HEK293T (cell line): ENCODE measurements around the gene ACSM3.
"Not testable (repeated sequence)": the region's sequence is repeated elsewhere in the genome, so short reads cannot be mapped to it uniquely, and the experiment has no call there.

ENCODE experiments used
- CTCF ChIA-PET: fragments of 350-600 bp; formaldehyde crosslinking; extraction: SDS; loops from one replicate; lab custom pipeline; 2021; ENCODE audit warnings: antibody characterized with exemption, inconsistent platforms; lab: Yijun Ruan, JAX
- POLR2A ChIA-PET: fragments of 350-600 bp; formaldehyde crosslinking; extraction: SDS; loops from one replicate; lab custom pipeline; 2020; ENCODE audit warnings: antibody characterized with exemption, inconsistent platforms; lab: Yijun Ruan, JAX
- DNase-seq: peaks from one replicate; pipeline ENCODE4 v3.0.0; 2012; ENCODE audit warnings: mixed read lengths; ENCODE audit errors: extremely low spot score
- ARNT ChIP-seq: fragments of 450-650 bp; IDR thresholded peaks from 2 replicates; pipeline ENCODE4 v1.6.1; 2017; ENCODE audit warnings: mild to moderate bottlenecking
- BHLHE40 ChIP-seq: fragments of 450-650 bp; IDR thresholded peaks from 2 replicates; pipeline ENCODE4 v1.6.1; 2016; ENCODE audit warnings: mild to moderate bottlenecking, moderate library complexity, borderline replicate concordance
- CTBP1 ChIP-seq: fragments of 450-650 bp; IDR thresholded peaks from 2 replicates; pipeline ENCODE4 v1.6.1; 2016; ENCODE audit warnings: borderline replicate concordance
- ELF4 ChIP-seq: fragments of 450-650 bp; IDR thresholded peaks from 2 replicates; pipeline ENCODE4 v1.6.1; 2017; ENCODE audit warnings: antibody characterized with exemption
- FOXA1 ChIP-seq: fragments of 450-650 bp; IDR thresholded peaks from 2 replicates; pipeline ENCODE4 v1.6.1; 2016; ENCODE audit warnings: mild to moderate bottlenecking
- FOXK2 ChIP-seq: fragments of 450-650 bp; IDR thresholded peaks from 2 replicates; pipeline ENCODE4 v1.6.1; 2016; ENCODE audit warnings: mild to moderate bottlenecking
- FOXM1 ChIP-seq: fragments of 450-650 bp; IDR thresholded peaks from 2 replicates; pipeline ENCODE4 v1.6.1; 2017; ENCODE audit warnings: mild to moderate bottlenecking, borderline replicate concordance
- HDGF ChIP-seq: fragments of 450-650 bp; IDR thresholded peaks from 2 replicates; pipeline ENCODE4 v1.6.1; 2017; ENCODE audit warnings: antibody characterized with exemption, borderline replicate concordance
- L3MBTL2 ChIP-seq: fragments of 450-650 bp; conservative IDR thresholded peaks from 2 replicates; pipeline ENCODE4 v1.6.1; 2016; ENCODE audit warnings: mild to moderate bottlenecking
- LEF1 ChIP-seq: fragments of 450-650 bp; IDR thresholded peaks from 2 replicates; pipeline ENCODE4 v1.6.1; 2017; ENCODE audit warnings: mild to moderate bottlenecking, borderline replicate concordance
- NFRKB ChIP-seq: fragments of 450-650 bp; IDR thresholded peaks from 2 replicates; pipeline ENCODE4 v1.6.1; 2016; ENCODE audit warnings: mild to moderate bottlenecking, moderate library complexity
- PKNOX1 ChIP-seq: fragments of 450-650 bp; IDR thresholded peaks from 2 replicates; pipeline ENCODE4 v1.6.1; 2016
- SP1 ChIP-seq: fragments of 450-650 bp; IDR thresholded peaks from 2 replicates; pipeline ENCODE4 v1.6.1; 2017
- SUZ12 ChIP-seq: fragments of 450-650 bp; IDR thresholded peaks from 2 replicates; pipeline ENCODE4 v1.6.1; 2016; ENCODE audit warnings: mild to moderate bottlenecking
- TARDBP ChIP-seq: fragments of 450-650 bp; IDR thresholded peaks from 2 replicates; pipeline ENCODE4 v1.6.1; 2016
- ZNF384 ChIP-seq: fragments of 450-650 bp; IDR thresholded peaks from 2 replicates; pipeline ENCODE4 v1.6.1; 2016

ACSM3 gene

GRCh38 chr16:20762404-20763123 is 1.2 kb upstream of the ACSM3 start:
- ChIA-PET CTCF (interaction anchor here (0.8 kb wide), 1 partner anchor 22 kb away, joined by 4 read pairs; no protein-coding TSS in a partner anchor), POLR2A (no interaction called here)
- DNase-seq = no peak
- TF ChIP-seq FOXA1 = no peak
- no peak for TF ChIP-seq ARNT
- TF ChIP-seq LEF1 = no peak
- TF ChIP-seq SUZ12 = no peak

GRCh38 chr16:20764448-20764847 is 634 bp downstream of the ACSM3 start:
- DNase-seq, POLR2A ChIA-PET: not testable (repeated sequence)
- CTCF ChIA-PET = interaction anchor here (1.2 kb wide), 1 partner anchor 11 kb away, joined by 3 read pairs; no protein-coding TSS in a partner anchor

- CTCF ChIA-PET = no interaction called here
- DNase-seq = no peak
Observed at GRCh38 chr16:20765732-20766131, 1.9 kb downstream of the ACSM3 start.

GRCh38 chr16:20766294-20766693 is 2.5 kb downstream of the ACSM3 start:
- no peak for TF ChIP-seq ELF4
- POLR2A ChIA-PET = no interaction called here
- CTCF ChIA-PET = no interaction called here
- no peak for DNase-seq

More at GRCh38 chr16:20765732-20766131, 1.9 kb downstream of the ACSM3 start:
- TF ChIP-seq SP1 (no peak), ARNT (no peak), HDGF (no peak), CTBP1 (no peak), SUZ12 (no peak), FOXK2 (no peak), LEF1 (no peak), PKNOX1 (no peak), ZNF384 (no peak), BHLHE40 (no peak), NFRKB (no peak), FOXA1 (no peak)
- POLR2A ChIA-PET = no interaction called here

GRCh38 chr16:20767577-20767976 is 3.8 kb downstream of the ACSM3 start:
- no peak for DNase-seq
- no peak for TF ChIP-seq FOXM1
- no peak for TF ChIP-seq FOXK2
- no peak for TF ChIP-seq SP1
- no peak for TF ChIP-seq CTBP1
- TF ChIP-seq ARNT = no peak
- no peak for TF ChIP-seq LEF1
- TF ChIP-seq BHLHE40 = no peak
- no peak for TF ChIP-seq PKNOX1
- TF ChIP-seq TARDBP = no peak
- no peak for TF ChIP-seq L3MBTL2
- no peak for TF ChIP-seq SUZ12
- TF ChIP-seq ELF4 = no peak
- TF ChIP-seq HDGF = no peak
- no peak for TF ChIP-seq FOXA1
- TF ChIP-seq ZNF384 = no peak
- TF ChIP-seq NFRKB = no peak
- POLR2A ChIA-PET = no interaction called here
- CTCF ChIA-PET = no interaction called here

- no peak for DNase-seq
- no peak for TF ChIP-seq ZNF384
- ChIA-PET CTCF (no interaction called here), POLR2A (no interaction called here)
Observed at GRCh38 chr16:20768121-20768520, 4.3 kb downstream of the ACSM3 start.

- TF ChIP-seq ELF4 (no peak), LEF1 (no peak), TARDBP (no peak), CTBP1 (no peak), BHLHE40 (no peak), FOXK2 (no peak), HDGF (no peak), FOXM1 (no peak), ZNF384 (no peak), SP1 (no peak), NFRKB (no peak), L3MBTL2 (no peak), FOXA1 (no peak), ARNT (no peak), SUZ12 (no peak)
- ChIA-PET CTCF (no interaction called here), POLR2A (no interaction called here)
- DNase-seq = no peak
Observed at GRCh38 chr16:20768818-20769217, 5.0 kb downstream of the ACSM3 start.

DNA sequence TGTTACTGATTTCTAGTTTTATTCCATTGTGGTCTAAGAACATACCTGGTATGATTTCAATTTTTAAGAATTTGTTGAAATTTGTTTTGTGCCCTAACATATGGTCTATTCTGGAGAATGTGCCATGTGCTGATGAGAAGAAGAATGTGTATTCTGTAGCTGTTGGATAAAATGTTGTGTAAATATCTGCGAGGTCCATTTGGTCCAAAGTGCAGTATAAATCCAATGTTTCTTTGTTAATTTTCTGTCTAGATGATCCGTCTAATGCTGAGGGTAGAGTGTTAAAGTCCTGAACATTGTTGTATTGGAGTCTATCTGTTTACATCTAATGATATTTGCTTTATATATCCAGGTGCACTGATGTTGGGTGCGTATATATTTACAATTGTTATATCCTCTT is 9.9 kb downstream of the ACSM3 start:
- CTCF ChIA-PET = no interaction called here
- POLR2A ChIA-PET = no interaction called here
- DNase-seq = no peak
- TF ChIP-seq ZNF384 = no peak
- no peak for TF ChIP-seq NFRKB
- TF ChIP-seq L3MBTL2 = no peak
